K562 (cell line): ENCODE results near the gene BRWD1. TPM values are rescaled to one million over a fixed set of nuclear protein-coding genes. Genes with fewer than 3 reads are reported as not detected.
A peak's percentile ranks its signal among the peaks of the same experiment; 100 is the strongest.

Experiments
- ATF1 ChIP-seq, 2 experiments: fragments of 450-650 bp in 1 of 2; IDR thresholded peaks; 2 replicates each; pipeline ENCODE4 v1.6.1; 2016; ENCODE audit warnings: missing compliant biosample characterization in 1 of 2, missing genetic modification characterization in 1 of 2
- BRD9 ChIP-seq: fragments of 450-650 bp; IDR thresholded peaks from 2 replicates; pipeline ENCODE4 v1.6.1; 2018; ENCODE audit warnings: low read depth; ENCODE audit not compliant: partially characterized antibody
- DIDO1 ChIP-seq: fragments of 450-650 bp; IDR thresholded peaks from 2 replicates; pipeline ENCODE4 v1.6.1; 2016; ENCODE audit warnings: low read depth, missing biosample characterization, missing genetic modification characterization
- DMBX1 ChIP-seq: fragments of 250-450 bp; sonication (Bioruptor Pico); IDR thresholded peaks from 2 replicates; pipeline ENCODE4 v1.8.0; 2022; ENCODE audit warnings: inconsistent platforms, mild to moderate bottlenecking, moderate library complexity, borderline replicate concordance
- FOXA3 ChIP-seq, 2 experiments: fragments of 450-650 bp in 1 of 2; sonication (generic) in 1 of 2; formaldehyde crosslinking; IDR thresholded peaks in 1 of 2; conservative IDR thresholded peaks in 1 of 2; 2 replicates each; pipeline versions ENCODE4 v1.4.0 to v1.8.0; 2020 to 2022; ENCODE audit warnings: mild to moderate bottlenecking in 2 of 2, missing genetic modification reagents in 1 of 2
- HLTF ChIP-seq: fragments of 450-650 bp; IDR thresholded peaks from 2 replicates; pipeline ENCODE4 v1.6.1; 2016
- ILF3 ChIP-seq: fragments of 450-650 bp; IDR thresholded peaks from 2 replicates; pipeline ENCODE4 v1.6.1; 2018; ENCODE audit warnings: antibody characterized with exemption, mild to moderate bottlenecking, moderate library complexity, borderline replicate concordance
- MECOM ChIP-seq: fragments of 250-450 bp; sonication (Bioruptor Pico); IDR thresholded peaks from 2 replicates; pipeline ENCODE4 v1.8.0; 2022; ENCODE audit warnings: inconsistent platforms
- MEF2A ChIP-seq: IDR thresholded peaks from 2 replicates; pipeline ENCODE4 v1.6.1; 2011; ENCODE audit warnings: low read depth, mild to moderate bottlenecking, low read length, moderate library complexity; ENCODE audit not compliant: control insufficient read depth
- MEF2D ChIP-seq: conservative IDR thresholded peaks from 2 replicates; pipeline ENCODE4 v1.6.1; 2016; ENCODE audit warnings: low read depth, missing genetic modification characterization, missing compliant biosample characterization
- POLR2AphosphoS5 ChIP-seq: IDR thresholded peaks from 2 replicates; pipeline ENCODE4 v1.6.1; 2011; ENCODE audit warnings: mild to moderate bottlenecking, low read depth, low read length, moderate library complexity; ENCODE audit not compliant: control insufficient read depth, insufficient read depth
- POLR2B ChIP-seq: fragments of 450-650 bp; IDR thresholded peaks from 2 replicates; pipeline ENCODE4 v1.6.1; 2018; ENCODE audit warnings: low read depth; ENCODE audit not compliant: partially characterized antibody
- RB1 ChIP-seq: fragments of 450-650 bp; IDR thresholded peaks from 2 replicates; pipeline ENCODE4 v1.6.1; 2017; ENCODE audit warnings: low read depth, mild to moderate bottlenecking
- RFX5 ChIP-seq: IDR thresholded peaks from 2 replicates; pipeline ENCODE4 v1.6.1; 2011; ENCODE audit warnings: low read depth, mild to moderate bottlenecking, improper control_type of control experiment, low read length
- SETDB1 ChIP-seq: IDR thresholded peaks from one replicate; pipeline ENCODE4 v1.6.1; 2012; ENCODE audit warnings: low read length, control low read depth, inconsistent platforms
- SMAD1 ChIP-seq: fragments of 150-350 bp; IDR thresholded peaks from 2 replicates; pipeline ENCODE4 v1.6.1; 2014; ENCODE audit warnings: low read length, low read depth; ENCODE audit not compliant: partially characterized antibody
- SNAPC5 ChIP-seq: fragments of 250-450 bp; sonication (Bioruptor Pico); IDR thresholded peaks from 2 replicates; pipeline ENCODE4 v1.8.0; 2021; ENCODE audit warnings: moderate library complexity, mild to moderate bottlenecking, inconsistent platforms
- TEAD1 ChIP-seq, 2 experiments: fragments of 450-650 bp in 1 of 2; sonication (generic) in 1 of 2; formaldehyde crosslinking; IDR thresholded peaks; 2 replicates each; pipeline versions ENCODE4 v1.4.0 to v1.8.0; 2020 to 2022; ENCODE audit warnings: mild to moderate bottlenecking in 2 of 2, missing genetic modification reagents in 1 of 2
- ZBED1 ChIP-seq: IDR thresholded peaks from 2 replicates; pipeline ENCODE4 v1.6.1; 2014
- ZNF253 ChIP-seq: fragments of 250-450 bp; sonication (Bioruptor Pico); conservative IDR thresholded peaks from 2 replicates; pipeline ENCODE4 v1.6.1; 2021; ENCODE audit warnings: mild to moderate bottlenecking
- ZNF76 ChIP-seq: fragments of 250-450 bp; sonication (Bioruptor Pico); IDR thresholded peaks from 2 replicates; pipeline ENCODE4 v1.4.0; 2020; ENCODE audit warnings: mild to moderate bottlenecking, moderate library complexity, borderline replicate concordance
- ZNF785 ChIP-seq: fragments of 250-450 bp; sonication (Bioruptor Pico); IDR thresholded peaks from 2 replicates; pipeline ENCODE4 v1.4.0; 2020; ENCODE audit warnings: mild to moderate bottlenecking
- ZNF830 ChIP-seq: fragments of 250-450 bp; sonication (Bioruptor Pico); IDR thresholded peaks from 2 replicates; pipeline ENCODE4 v1.5.0; 2021; ENCODE audit warnings: mild to moderate bottlenecking
- polyA plus RNA-seq, 8 experiments: library from polyadenylated mRNA; depleted of rRNA in 4 of 8; stranded (reverse) in 5 of 8; unstranded in 3 of 8; fragments of >200 nt; fragmentation: Nextera tagmentation in 2 of 8; fragmentation: Illumina TruSeq in 1 of 8; extraction: Ambion mirVana in 2 of 8; extraction: Trizol in 1 of 8; gene quantifications; 2 replicates each; pipeline versions ENCODE4 v1.2.1 to v1.2.3, GENCODE V29; 2011 to 2014; ENCODE audit warnings: inconsistent platforms in 1 of 8, missing spikeins in 1 of 8
- total RNA-seq, 7 experiments: library from RNA; depleted of rRNA in 6 of 7; stranded (reverse); fragments of >200 nt in 6 of 7; fragmentation: Illumina TruSeq in 2 of 7; extraction: Trizol in 2 of 7; gene quantifications; 2 replicates each; pipeline versions ENCODE4 v1.2.1 to v1.2.3, GENCODE V29; 2011 to 2021; ENCODE audit warnings: low replicate concordance in 1 of 7
- TF ChIP-seq, protein P1 (sequence below): fragments of 450-650 bp; IDR thresholded peaks from 2 replicates; pipeline ENCODE4 v1.6.1; 2016
- TF ChIP-seq, protein P2 (sequence below): fragments of 450-650 bp; IDR thresholded peaks from 2 replicates; pipeline ENCODE4 v1.6.1; 2017; ENCODE audit warnings: antibody characterized with exemption
- TF ChIP-seq, protein P3 (sequence below): fragments of 250-450 bp; sonication (Bioruptor Pico); IDR thresholded peaks from 2 replicates; pipeline ENCODE4 v1.8.0; 2021; ENCODE audit warnings: borderline replicate concordance, mild to moderate bottlenecking, moderate library complexity; ENCODE audit not compliant: poor library complexity, severe bottlenecking

BRWD1 gene
- total and polyA plus RNA-seq, 9 of the 15 experiments (the other 6 are each of a cell fraction or from before 2014, with no cell fraction given), result 10.1 to 60.2 (median 34.1) TPM

DNA sequence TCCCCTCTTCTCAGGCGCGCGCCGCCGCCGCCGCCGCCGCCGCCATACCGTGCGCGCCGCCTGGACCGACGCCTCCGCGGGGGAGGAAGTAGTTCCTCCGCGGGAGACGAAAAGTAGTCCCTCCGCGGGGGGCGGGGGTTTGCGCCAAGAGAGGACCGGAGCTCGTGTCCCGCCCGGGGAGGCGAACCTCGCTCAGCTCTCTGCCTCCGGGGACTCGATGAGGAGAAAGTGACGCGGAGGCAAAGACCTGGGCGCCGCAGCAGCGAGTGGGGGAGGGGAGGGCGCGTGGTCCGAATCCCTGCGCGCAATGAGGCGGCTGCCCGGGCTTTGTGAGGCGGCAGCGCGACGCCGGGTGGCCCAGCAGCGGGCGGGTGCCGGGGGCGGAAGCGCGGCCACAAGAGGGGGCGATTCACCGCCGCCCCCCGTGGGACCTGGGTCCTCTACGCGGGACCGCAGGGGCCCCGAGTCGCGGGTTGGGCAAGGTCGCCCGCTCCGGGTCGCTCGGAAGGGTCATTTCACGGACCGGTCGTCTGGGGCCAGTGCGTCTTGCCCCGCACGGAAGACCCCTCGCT, at the start of gene BRWD1 (continued):
- TF ChIP-seq ZNF785 (CRISPR knock-in tag) (peak; percentile 59; the same call in 1 of the 2 replicates), POLR2B (no peak), BRD9 (peak; percentile 85), SMAD1 (no peak), MECOM (CRISPR knock-in tag) (no peak), ZNF76 (CRISPR knock-in tag) (peak; percentile 95; the same call in 1 of the 2 replicates), SETDB1 (peak; percentile 25), ZNF830 (CRISPR knock-in tag) (peak; percentile 28; the same call in 1 of the 2 replicates), FOXA3 (CRISPR knock-in tag; conservative IDR thresholded peaks at IDR 0.05 in 1 of 2, IDR thresholded peaks at IDR 0.05 in 1 of 2) (peak in 1 of 2 experiments; percentile 61; a peak in 1 of 4 replicates), MEF2D (peak; percentile 75), MEF2A (no peak), ZBED1 (peak; percentile 83), SNAPC5 (CRISPR knock-in tag) (no peak), HLTF (peak; percentile 99), DIDO1 (peak; percentile 83), DMBX1 (CRISPR knock-in tag) (peak; percentile 83; the same call in 1 of the 2 replicates), TEAD1 (CRISPR knock-in tag; IDR thresholded peaks at IDR 0.05) (peak; percentile 62 to 89; a peak in 2 of 4 replicates), POLR2AphosphoS5 (peak; percentile 64), ILF3 (no peak), ZNF253 (CRISPR knock-in tag) (no peak), ATF1 (CRISPR knock-in tag; IDR thresholded peaks at IDR 0.05) (no peak), ATF1 (tag; IDR thresholded peaks at IDR 0.05) (peak; percentile 97), RFX5 (no peak), RB1 (peak; percentile 94)
- TF ChIP-seq, protein P1, sequence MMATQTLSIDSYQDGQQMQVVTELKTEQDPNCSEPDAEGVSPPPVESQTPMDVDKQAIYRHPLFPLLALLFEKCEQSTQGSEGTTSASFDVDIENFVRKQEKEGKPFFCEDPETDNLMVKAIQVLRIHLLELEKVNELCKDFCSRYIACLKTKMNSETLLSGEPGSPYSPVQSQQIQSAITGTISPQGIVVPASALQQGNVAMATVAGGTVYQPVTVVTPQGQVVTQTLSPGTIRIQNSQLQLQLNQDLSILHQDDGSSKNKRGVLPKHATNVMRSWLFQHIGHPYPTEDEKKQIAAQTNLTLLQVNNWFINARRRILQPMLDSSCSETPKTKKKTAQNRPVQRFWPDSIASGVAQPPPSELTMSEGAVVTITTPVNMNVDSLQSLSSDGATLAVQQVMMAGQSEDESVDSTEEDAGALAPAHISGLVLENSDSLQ, result no peak; the same call in 1 of the 2 replicates
- TF ChIP-seq, protein P2, sequence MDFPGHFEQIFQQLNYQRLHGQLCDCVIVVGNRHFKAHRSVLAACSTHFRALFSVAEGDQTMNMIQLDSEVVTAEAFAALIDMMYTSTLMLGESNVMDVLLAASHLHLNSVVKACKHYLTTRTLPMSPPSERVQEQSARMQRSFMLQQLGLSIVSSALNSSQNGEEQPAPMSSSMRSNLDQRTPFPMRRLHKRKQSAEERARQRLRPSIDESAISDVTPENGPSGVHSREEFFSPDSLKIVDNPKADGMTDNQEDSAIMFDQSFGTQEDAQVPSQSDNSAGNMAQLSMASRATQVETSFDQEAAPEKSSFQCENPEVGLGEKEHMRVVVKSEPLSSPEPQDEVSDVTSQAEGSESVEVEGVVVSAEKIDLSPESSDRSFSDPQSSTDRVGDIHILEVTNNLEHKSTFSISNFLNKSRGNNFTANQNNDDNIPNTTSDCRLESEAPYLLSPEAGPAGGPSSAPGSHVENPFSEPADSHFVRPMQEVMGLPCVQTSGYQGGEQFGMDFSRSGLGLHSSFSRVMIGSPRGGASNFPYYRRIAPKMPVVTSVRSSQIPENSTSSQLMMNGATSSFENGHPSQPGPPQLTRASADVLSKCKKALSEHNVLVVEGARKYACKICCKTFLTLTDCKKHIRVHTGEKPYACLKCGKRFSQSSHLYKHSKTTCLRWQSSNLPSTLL, result peak; percentile 82
- TF ChIP-seq, protein P3, sequence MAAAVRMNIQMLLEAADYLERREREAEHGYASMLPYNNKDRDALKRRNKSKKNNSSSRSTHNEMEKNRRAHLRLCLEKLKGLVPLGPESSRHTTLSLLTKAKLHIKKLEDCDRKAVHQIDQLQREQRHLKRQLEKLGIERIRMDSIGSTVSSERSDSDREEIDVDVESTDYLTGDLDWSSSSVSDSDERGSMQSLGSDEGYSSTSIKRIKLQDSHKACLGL, result peak; percentile 28
